DLD1 (cell line): ENCODE results near the gene PHF10.
"Not testable (repeated sequence)": the region's sequence is repeated elsewhere in the genome, so short reads cannot be mapped to it uniquely, and the experiment has no call there.

Experiments
- in situ Hi-C: cut with HindIII; loops from 2 replicates; pipeline ENCODE4 v1.10.0; 2017; ENCODE audit warnings: low sequenced_read_pairs

PHF10 gene

DNA sequence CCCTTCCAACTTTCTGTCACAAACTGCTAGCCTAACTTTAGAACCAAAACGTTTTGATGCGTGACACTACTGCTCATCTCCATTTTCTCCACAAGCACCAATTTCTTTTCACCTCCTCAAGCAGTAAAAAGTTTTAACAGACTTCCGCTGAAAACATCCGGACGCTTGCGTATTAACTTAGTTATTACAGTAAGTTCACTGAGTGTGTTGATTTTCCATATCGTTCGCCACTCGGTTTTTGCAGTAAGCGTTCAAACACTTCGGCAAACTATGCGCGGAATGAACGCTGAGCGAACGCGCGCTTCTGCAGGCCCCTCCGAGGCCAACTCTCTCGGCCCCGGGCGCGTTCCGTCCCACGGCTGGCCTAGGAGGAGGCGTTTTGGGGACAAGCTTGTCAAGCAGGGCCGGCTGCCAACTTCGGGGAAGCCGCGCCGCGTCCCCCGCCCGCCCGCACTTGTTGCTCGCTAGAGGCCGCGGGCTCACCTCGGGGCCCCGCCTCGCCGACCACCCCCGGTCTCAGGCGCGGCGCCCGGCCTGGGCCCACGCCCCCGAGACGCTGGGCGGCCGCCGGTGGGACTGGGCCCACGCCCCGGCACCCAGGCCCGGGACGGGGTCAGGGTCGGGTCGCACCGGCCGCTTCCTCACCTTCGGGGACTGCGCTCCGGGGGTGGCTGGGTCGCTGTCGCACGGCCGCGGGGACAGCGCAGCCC, 945 bp downstream of the PHF10 start:
- in situ Hi-C loops = no loop called here

DNA sequence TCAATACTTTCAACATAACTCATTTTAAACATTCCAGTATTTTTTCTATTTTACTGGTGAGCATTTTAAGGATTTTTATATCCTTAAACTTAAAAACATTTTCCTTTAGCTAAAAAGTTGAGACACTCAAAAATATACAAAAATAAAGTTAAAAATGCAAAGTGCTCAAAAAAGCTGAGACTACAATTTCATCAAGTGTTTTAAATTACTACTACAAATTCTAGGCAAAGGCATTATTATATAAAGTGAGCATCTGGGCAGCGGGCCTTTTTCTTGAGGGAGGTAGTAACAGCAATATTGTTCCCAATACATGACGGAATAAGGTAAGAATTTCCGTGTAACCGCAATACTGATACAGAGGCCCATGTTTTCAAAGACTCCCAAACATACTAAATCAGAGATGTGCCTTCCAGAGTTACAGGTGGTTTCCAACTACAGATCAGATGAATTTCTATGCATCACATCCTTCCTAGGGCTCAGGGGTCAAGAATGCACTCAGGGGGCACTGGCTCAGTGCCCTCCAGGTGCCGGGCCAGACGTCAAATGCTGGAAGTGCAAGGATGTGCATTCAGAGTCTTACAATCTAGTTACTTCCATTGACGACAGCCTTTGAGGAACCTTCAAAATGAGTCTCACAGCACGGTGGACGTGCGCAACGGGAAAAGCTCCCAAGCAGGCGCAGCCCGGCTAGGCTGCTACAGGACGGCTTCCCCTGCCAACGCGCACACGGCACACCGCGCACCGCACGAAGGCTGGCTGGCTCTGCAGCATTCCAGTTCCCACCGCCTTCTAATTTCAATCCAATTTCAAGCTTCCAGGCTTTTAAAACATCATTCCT, 1.7 kb downstream of the PHF10 start:
- in situ Hi-C loops = no loop called here

DNA sequence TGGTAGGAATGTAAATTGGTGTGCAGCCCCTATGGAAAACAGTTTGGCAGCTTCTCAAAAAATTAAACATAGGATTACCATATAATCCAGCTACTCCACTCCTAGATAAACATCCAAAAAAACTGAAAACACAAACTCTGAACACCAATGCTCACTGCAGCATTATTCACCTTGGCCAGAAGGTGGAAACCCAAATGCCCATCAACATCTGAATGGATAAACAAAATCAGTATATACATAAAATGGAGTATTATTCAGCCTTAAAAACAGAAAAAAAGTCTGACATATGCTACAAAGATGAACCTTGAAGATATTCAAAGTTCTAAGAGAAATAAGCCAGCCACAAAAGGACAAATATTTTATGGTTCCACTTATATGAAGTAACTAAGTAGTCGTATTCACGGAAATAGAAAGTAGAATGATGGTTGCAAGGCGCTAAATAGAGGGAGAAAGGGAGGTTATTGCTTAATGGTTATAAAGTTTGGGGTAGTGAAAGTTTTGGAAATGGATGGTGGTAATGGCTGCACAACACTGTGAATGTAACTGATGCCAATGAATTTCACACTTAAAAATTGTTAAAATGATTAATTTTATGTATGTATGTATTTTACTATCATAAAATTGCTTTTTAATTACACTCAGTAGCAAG, 4.0 kb downstream of the PHF10 start:
- in situ Hi-C loops = no loop called here

DNA sequence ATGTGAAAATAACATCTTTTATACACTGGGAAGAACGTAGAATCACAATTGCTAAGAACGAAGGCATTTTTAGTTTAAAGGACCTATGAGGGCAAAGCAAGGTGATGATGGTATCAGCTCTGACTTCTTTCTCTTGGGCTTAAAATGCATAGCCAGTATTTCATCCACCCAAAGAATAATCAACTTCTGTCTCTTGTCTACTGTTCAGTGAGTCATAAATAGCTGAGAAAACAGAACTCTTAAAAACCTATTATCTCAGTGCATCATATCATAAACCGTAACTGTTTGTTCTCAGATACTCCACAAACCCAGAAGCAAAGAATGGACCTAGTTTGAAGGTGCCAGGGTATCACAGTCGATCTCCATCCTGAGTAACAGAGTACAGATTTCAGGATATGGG, 5.2 kb downstream of the PHF10 start:
- in situ Hi-C loops = no loop called here

DNA sequence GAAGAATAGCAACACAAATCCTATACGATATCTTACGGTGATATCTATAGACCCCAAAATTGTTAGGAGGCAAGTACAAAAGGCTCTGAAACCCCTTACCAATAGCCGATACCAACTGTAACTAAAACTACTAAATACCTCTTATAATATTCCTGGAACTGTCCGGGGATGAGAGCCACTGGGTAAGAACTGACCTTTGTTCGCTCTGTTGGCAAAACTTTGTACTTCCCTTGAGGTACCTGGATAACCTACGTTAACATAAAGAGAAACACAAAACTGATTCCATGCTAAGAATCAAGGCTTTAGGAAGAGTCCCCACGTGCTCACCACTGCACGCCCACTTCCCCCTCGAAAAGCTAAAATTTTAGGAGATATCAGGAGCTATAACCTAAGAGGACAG, 9.7 kb downstream of the PHF10 start:
- in situ Hi-C loops = no loop called here

DNA sequence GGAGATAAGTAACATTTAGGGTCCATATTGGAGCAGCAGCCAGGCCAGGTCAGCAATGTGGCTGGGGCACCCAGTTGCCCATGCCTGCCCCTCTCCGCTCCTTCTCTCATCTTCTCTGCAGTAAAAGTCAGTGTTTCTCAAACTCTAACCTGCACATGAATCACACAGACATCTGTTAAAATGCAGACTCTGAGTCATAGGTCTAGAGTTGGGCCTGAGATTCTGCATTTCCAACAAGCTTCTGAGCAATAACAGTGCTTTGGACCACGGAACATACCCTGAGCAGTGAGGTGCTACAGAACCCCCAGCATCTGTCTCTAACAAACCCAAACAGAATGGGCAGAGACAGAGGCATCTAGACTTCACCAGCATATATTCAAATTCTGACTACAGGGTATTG, 10.1 kb downstream of the PHF10 start:
- in situ Hi-C loops = no loop called here

DNA sequence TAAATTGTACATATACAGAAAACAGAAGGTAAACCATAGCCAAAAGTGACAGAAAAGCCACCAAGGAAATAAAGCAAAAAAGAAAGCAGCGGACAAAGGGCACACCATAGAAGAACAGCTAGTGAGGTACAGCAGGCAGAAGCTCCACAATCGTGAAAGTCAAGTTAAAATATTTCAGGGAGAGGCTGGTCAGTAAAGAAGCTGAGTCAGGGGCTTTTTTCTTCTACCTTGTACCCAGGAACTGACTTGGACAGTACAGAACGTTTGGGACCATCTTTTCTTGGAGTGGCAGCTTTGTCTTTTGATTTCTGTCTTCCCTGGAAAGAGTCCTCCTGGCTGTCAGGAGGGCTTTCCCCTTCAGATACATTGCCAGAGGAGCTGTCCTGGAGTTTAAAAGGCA, 14.3 kb downstream of the PHF10 start:
- in situ Hi-C loops = no loop called here

DNA sequence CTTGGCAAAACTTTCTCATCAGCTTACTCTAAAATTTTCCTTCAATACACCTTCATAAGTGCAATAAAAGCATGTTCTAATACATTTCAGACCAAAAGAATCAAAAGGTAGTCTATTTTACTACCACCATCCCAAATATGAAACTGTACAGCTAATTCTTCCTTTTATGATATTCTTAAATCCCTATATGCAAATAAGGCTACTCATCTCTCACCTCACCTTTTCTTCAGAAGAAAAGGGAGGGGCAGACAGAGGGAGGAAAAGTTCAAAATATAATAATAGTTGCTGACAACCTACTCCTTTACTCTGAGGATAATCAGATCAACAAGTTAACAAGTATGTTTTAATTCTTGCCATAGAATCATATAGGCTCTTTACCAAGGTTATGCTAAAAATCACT, 15.0 kb downstream of the PHF10 start:
- in situ Hi-C loops = no loop called here

DNA sequence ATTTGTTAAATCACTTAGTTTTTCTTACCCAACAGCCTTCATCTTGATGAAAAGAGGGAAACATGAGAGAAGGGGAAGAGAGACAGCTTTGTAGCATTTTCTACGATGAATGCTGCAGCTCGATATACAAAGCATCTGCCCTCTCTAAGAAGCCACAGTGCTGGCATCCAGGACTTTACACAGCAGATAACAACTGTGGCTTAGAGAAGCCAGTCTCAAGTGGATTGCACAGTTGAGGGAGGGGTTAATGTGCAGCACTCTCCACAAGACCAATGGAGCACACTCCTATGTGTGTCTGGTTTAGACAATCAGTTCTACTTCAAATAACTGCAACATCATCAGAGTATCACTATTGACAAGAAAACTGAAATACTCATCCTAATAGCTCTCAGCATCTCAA, 16.5 kb downstream of the PHF10 start:
- in situ Hi-C loops = no loop called here

DNA sequence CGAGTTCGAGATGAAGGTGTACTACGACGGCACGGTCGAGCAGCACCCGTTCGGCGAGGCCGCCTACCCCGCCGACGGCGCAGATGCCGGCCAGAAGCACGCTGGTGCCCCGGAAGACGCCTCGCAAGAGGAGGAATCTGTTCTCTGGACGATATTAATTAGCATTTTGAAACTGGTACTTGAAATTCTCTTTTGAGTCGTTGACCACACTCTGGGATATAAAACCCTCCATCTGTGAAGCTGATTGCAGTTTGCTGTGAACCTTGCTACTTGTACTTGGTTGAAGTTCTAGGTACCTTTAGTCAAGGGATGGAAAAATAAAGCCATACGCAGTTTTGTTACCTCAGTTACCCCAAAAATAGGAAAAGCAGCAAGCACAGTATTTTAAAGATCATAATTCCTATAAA, 21.5 kb downstream of the PHF10 start:
- in situ Hi-C loops = no loop called here

DNA sequence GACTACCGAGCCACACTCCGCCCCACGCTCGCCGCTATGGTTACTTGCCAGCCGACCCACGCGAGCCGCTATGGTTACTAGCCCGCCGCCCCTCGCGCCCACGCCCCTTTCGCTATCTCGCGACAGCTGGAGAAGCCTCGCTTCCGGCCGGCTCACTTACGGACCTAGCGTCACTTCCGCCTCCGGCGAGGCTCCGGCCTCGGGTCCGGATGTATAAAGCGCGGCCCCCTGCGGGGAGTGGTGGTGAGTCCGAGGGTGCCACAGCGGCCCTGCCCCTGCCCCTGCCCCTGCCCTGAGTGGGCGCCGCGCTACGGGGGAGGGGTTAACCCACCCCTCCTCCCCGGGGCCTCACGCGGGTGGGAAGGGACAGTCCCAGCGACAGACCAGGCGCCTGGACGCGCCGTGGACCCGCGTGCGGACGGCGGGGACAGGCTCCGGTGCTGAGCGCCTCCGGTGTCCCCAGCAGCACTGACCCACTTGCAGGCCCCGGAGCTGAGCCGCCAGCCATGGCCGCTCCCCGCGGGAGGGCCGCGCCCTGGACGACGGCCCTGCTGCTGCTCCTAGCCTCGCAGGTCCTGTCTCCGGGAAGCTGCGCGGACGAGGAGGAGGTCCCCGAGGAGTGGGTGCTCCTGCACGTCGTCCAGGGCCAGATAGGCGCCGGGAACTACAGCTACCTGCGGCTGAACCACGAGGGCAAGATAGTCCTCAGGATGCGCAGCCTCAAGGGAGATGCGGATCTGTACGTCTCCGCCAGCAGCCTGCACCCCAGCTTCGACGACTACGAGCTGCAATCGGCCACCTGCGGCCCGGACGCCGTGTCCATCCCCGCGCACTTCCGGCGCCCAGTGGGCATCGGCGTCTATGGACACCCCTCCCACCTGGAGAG, 22.1 kb downstream of the PHF10 start, which contains the start of the genes C6orf120 and WDR27:
TSS of gene C6orf120 (plus strand) at position 173 of the 886 bp plus-strand sequence. CDS start at position 507, 334 bp downstream.
TSS of gene WDR27 (minus strand) at position 76 of the 886 bp plus-strand sequence. CDS start 13,024 bp downstream, outside the sequence.
- in situ Hi-C loops = no loop called here

DNA sequence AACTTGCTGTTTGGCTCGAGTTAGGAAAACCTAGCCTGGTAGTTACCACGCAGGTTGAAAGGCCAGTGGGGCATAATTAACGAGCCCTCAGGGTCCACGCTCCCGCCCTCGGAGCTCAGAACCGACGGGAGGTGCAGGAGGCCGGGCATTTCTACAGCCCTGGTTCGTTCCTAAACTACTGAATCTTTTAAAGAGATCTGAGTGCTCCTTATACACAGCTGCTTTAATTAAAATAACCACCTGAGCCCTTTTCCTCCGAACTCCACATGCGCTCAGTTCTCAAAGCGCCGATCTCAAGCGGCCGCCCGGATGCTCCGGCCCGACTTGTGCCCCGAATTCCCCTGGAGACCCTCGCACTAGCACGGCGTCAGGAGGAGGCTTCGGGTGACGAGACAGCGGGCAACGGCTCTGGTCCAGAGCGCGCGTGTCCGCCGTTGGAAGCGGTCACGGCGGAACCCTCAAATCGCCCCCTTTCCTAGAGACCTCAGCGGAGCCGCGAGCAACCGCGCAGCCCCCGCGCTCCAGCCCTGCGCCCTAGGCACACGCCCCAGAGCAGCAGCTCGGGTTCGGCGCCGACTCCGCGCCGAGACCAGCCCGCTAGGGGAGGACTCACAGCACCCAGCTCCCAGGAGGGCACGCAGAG, 22.9 kb downstream of the PHF10 start:
- in situ Hi-C loops = no loop called here

DNA sequence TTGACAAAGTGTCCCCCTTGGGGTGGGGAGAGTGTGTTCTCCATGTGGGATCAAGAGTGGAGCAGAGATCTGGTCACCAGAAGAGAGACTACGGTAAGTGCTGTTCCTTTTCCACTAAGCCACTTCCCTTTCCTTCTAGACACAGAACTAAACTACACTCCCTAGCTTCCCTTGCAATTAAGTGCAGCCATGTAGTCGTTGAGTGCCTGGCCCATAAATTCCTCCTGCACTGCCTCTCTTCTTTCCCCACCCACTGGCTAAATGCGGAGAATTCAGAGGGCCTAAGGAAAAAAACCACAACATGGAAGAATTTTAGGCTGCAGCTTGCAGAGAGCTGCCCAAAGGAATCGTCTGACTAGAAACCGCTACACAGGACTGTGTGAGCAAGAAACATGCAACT, 24.0 kb downstream of the PHF10 start:
- in situ Hi-C loops = no loop called here

DNA sequence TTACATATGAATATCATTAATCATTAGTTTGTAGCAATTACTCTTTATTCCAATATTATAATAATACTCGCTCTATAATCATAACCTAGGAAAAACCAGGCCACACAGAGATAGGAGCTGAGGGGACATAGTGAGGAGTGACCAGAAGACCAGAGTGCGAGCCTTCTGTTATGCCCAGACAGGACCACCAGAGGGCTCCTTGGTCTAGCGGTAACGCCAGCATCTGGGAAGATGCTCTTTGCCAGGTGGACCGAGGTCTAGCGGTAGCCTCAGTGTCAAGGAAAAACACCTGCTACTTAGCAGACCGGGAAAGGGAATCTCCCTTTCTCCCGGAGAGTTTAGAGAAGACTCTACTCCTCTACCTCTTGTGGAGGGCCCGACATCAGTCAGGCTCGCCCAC, 27.2 kb downstream of the PHF10 start:
- in situ Hi-C loops = not testable (repeated sequence)

DNA sequence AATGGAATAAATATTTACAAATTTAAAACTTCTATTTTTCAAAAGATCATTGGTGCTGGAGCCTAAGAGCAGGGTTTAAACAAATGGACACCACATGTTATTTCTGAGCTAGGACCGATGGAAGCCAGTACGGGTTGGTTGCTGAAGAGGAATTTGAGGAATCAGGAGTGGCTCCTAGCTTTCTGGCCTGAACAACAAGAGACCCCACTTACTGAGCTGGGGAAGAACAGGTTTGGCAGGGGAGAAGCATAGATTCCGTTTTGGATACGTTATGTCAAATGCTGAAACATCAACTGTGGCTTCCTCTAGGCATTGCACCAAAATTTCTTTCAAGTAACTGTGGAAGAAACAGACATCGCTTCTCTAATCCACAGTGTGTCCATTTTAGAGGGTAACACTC, 29.2 kb downstream of the PHF10 start:
- in situ Hi-C loops = no loop called here

DNA sequence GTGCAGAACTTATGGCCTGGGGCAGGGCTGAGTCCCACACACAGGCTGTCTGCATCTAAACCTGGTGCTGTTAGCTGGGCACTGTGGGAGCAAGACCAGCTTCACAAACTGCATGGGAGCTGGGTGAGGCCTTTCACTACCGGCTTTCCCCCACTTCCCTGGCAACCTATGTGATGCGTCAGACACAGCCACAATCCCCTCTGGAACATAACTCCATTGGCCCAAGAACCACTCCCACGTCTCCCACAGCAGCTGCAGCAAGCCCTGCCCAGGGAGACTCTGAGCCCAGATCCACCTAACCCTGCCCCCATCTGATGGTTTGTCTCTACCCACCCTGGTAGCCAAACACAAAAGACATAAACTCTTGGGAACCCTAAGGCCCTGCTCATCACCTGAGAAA, 31.8 kb downstream of the PHF10 start:
- in situ Hi-C loops = no loop called here

DNA sequence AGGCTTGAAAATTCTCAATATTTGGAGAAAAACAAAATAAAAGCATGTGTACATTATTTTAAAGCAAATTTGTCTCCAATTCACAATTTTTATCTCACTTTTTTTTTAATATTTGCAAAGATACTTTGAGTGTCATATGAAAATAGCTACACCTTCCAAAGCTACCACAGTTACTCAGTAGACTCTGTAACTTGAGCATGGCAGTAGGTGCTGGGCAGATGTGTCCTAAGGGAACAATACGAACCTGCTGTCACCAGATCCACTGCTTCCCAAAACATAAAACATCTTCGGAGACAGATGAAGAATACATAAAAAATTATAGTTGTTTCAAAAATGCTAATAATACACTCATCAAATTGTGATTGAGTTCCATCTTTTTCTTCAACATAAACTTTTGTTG, 33.0 kb downstream of the PHF10 start:
- in situ Hi-C loops = no loop called here

DNA sequence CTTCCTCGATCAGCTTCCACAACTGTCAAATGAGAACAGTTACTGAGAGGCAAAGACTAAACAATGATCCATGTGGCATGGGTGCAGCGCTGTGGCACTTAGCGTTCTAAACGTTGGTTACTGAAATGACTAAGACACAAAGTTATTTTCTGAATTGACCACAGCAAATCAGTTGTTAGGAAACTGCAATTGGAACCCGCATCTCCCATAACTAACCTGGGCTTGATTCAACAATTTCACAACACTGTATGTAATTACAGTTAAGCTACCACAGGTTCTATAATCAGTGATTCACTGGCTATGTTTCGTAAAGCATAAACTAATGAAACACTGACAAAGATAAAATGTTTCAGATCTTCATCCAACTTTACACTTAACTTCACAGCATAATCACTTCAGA, 35.0 kb downstream of the PHF10 start:
- in situ Hi-C loops = no loop called here

DNA sequence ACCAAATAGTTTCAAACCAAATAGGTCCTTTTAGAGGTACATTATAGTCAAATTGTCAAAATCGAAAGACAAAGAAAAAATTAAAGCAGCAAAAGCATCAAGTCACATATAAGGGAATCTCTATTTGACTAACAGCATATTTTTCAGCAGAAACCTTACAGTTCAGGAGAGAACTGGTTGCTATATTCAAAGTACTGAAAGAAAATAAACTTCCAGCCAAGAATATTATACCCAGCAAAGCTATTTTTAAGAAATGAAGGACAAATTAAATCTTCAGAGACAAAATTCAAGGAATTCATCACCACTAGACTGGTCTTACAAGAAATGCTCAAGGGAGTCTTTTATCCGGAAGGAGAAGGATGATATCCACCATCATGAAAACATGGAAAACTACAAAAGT, 38.4 kb downstream of the PHF10 start:
- in situ Hi-C loops = no loop called here

DNA sequence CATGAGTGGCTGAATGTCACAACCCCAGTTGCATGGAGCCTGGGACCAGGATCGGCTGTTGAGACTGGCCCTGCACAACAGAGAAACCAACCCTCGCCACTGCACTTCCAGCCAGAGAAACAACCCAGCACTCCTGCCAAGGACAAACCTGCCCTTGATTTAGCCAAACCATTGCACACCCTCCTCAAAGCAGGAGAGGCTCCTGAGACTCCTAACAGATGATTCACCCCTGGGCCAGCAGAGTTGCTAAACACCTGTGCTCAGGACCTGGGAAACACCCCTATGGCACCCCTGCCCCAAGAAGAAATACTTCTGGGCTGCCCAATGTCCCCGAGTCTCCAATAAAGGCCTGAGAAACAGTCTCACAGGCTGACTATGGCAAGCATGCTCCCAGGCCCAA, 40.2 kb downstream of the PHF10 start:
- in situ Hi-C loops = no loop called here
